GM19438 (cell line): ENCODE results near the gene C16orf46.
A peak's percentile ranks its signal among the peaks of the same experiment; 100 is the strongest.
"Not testable (repeated sequence)": the region's sequence is repeated elsewhere in the genome, so short reads cannot be mapped to it uniquely, and the experiment has no call there.

ENCODE experiments used
- ATAC-seq: cut with Tn5 transposase; IDR thresholded peaks from one replicate; pipeline ENCODE4 v1.9.1; 2021; ENCODE audit warnings: low read depth; ENCODE audit not compliant: unreplicated experiment

The C16orf46 gene, protein sequence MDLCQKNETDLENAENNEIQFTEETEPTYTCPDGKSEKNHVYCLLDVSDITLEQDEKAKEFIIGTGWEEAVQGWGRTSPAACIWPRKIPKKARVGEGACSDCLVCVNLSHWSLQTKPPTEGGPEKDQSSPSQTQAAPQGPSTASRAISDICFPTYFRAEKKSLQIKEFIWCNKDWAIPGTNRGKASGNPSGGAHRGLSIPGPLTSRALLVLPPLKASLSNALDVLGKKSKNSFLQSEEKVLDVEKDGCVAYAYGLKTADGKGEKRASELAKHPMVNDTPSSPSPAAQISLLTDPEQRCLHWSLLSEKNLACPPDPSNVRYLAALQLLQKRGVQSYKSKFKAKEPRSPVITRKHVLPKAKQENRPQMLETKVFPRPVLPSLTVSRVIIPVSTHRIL

GRCh38 chr16:81077076-81077940, at the start of gene C16orf46:
C16orf46 (minus strand) TSS chr16:81077238; CDS start chr16:81063955, 13,283 bp downstream.
- peak; percentile 92 for ATAC-seq

DNA sequence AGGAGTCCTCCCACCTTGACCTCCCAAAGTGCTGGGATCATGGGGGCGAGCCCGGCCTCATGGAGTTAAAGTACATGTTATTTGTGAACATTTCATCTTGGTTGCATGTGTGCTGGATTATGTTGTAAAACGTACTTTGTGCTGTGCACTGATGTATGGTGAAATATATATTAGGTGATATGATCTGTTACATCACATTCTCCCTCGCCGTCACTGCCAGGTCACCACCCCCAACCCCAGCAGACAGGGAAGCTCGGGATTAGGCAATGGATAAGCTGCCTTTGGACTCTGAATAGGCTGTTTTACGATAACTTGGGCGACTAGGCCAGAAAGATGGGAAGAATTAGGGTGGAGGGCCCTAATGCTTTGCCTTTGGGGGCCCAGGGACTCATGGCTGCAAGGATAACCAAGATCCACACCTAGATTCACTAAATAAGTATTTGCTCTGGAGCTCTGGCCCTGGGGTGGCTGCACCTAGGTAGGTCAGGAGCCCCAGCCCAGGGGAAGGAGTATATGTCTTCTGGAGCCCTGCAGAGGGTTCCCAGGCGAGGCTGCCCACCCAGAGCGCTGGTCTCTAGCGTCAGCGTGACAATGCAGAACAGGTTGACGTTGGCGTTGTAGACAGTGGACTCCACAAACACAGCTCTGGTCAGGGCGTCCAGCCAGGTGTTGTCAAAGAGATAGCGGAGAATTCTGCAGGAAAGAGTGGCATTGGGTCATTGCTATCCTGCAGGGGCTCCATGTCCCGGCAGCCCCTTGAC, 46.2 kb upstream of the C16orf46 start:
- no peak for ATAC-seq

GRCh38 chr16:81121474-81121990, 44.5 kb upstream of the C16orf46 start:
- ATAC-seq = no peak

GRCh38 chr16:81117436-81117835, 40.4 kb upstream of the C16orf46 start:
- ATAC-seq = no peak

DNA sequence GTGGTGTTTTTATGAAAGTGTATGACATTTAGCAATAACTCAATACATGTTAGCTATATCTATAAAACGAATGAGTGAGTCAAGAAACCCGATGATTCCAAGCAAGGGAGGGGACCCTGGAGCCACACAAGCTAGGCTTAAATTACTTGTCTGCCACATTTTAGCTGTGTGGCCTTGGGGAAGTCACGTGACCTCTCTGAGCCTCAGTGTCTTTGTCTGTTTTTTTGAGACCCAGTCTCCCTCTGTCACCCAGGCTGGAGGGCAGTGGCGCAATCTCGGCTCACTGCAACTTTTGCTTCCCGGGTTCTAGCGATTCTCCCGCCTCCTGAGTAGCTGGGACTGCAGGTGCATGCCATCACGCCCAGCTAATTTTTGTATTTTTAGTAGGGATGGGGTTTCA, 39.2 kb upstream of the C16orf46 start:
- ATAC-seq = no peak

GRCh38 chr16:81112453-81112852, 35.4 kb upstream of the C16orf46 start:
- no peak for ATAC-seq

DNA sequence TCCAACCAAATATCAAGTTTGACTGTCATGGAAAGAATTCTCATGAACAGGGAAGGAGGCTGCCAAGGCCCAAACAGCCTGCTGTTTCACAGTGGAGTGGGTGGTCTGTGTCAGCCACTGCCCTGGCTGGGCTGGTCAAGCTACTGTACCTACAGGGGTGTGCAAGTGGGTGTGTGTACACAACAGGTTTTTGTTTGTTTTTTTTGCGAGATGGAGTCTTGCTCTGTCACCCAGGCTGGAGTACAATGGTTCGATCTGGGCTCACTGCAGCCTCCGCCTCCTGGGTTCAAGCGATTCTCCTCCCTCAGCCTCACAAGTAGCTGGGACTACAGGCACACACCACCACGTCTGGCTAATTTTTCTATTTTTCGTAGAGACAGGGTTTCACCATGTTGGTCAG, 32.2 kb upstream of the C16orf46 start:
- not testable (repeated sequence) for ATAC-seq

- ATAC-seq = no peak
Observed at GRCh38 chr16:81107511-81107910, 30.5 kb upstream of the C16orf46 start.

DNA sequence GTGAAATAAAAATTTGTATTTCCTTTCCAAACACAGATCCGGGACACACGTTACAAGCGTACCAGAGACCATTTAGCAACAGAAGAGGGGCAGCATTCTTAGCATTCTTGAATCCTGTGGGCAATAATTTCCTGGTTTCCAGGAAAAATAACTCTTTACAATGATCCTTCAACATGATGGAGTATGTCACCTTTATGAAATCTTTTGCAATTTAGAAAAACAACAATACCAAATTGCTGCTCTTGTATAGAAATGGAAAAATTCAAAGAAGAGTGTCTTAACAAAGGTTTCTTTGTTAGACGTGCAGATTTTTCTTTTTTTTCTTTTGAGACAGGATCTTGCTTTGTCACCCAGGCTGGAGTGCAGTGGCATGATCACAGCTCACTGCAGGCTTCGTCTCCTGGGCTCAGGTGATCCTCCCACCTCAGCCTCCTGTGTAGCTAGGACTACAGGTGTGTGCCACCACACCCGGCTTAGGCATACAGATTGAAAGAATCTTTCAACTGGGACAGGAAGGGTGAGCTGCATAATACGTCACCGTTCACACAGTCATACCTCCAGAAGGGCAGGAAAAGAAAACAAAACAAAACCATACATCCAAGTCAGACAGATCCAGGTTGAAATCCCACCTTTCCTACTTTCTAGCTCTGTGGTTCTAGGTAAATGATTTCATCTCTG, 29.9 kb upstream of the C16orf46 start:
- no peak for ATAC-seq

- no peak for ATAC-seq
Observed at GRCh38 chr16:81105946-81106345, 28.9 kb upstream of the C16orf46 start.

- ATAC-seq = no peak
Observed at GRCh38 chr16:81101702-81102101, 24.7 kb upstream of the C16orf46 start.

DNA sequence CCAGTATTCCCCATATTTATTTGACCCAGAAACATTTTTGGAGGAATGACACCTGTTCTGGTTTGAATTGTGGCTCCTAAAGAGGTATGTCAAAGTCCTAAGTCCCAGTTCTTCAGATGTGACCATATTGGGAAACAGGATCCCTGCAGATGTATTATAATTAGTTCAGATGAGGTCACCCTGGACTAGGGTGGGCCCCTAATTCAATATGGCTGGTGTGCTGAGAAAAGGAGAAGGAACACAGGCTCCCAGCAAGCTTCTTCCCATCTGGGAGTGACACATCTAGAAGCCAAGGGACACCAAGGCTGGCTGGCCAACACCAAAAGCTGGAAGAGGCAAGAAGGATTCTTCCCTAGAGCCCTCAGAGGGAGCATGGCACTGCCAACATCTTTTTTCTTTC, 22.9 kb upstream of the C16orf46 start:
- no peak for ATAC-seq

- no peak for ATAC-seq
Observed at GRCh38 chr16:81097230-81097629, 20.2 kb upstream of the C16orf46 start.

GRCh38 chr16:81096715-81097208, 19.7 kb upstream of the C16orf46 start:
- no peak for ATAC-seq

- peak; percentile 99 for ATAC-seq
Observed at GRCh38 chr16:81095953-81096714, 19.1 kb upstream of the C16orf46 start, which contains the start of gene GCSH. GCSH (minus strand) TSS chr16:81096395; CDS start chr16:81096278, 117 bp downstream.

GRCh38 chr16:81095653-81095952, 18.6 kb upstream of the C16orf46 start:
- ATAC-seq = no peak

- ATAC-seq = no peak
Observed at GRCh38 chr16:81094771-81095251, 17.8 kb upstream of the C16orf46 start.

DNA sequence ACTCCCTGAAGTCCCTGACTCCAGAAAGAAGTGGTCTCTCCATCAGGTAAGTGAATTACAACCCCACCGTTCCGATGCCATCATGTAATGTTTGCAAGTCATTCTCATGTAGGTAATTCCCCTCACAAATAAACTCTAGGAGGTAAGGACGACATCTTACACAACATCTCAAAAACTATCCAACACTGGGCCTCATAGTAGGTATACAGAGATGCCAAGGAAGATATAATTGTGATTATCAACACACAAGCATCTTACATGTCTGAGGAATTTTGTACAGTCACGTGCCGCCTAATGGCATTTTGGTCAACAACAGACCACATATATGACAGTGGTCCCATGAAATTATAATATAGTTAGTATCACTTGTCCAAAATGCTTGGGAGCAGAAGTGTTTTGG, 11.8 kb upstream of the C16orf46 start:
- ATAC-seq = no peak

GRCh38 chr16:81081014-81081413, 4.0 kb upstream of the C16orf46 start:
- no peak for ATAC-seq
